Lung (tissue), 12 donors: Measurements from ENCODE around the gene KLK11. TPM values are rescaled to one million over a fixed set of nuclear protein-coding genes. Genes with fewer than 3 reads are reported as not detected.

Experiments used
- ATAC-seq: fragments of 200-7000 bp; cut with Tn5 transposase; one replicate; pipeline ENCODE4 v1.9.1; 2020; ENCODE audit warnings: moderate number of reproducible peaks; ENCODE audit not compliant: insufficient read depth, low FRiP score
- DNase-seq, 3 donors: peaks; one replicate each; pipeline ENCODE4 v3.0.0-alpha.2; 2013 to 2017
- H3K27ac ChIP-seq, 2 donors: one replicate each; pipeline ENCODE4 v1.5.1; 2013; ENCODE audit warnings: mild to moderate bottlenecking in 2 of 2, moderate library complexity in 2 of 2, control low read depth in 1 of 2, inconsistent platforms in 1 of 2, low read depth in 1 of 2, low read length in 1 of 2
- H3K27me3 ChIP-seq, 3 donors: one replicate each; pipeline ENCODE4 v1.5.1; 2013; ENCODE audit warnings: low read length in 2 of 3; ENCODE audit not compliant: control insufficient read depth in 3 of 3, insufficient read depth in 3 of 3
- H3K36me3 ChIP-seq, 4 donors: one replicate each; pipeline ENCODE4 v1.5.1; 2013; ENCODE audit warnings: low read length in 4 of 4, mild to moderate bottlenecking in 1 of 4, moderate library complexity in 1 of 4; ENCODE audit not compliant: control insufficient read depth in 4 of 4, insufficient read depth in 4 of 4
- H3K4me1 ChIP-seq, 5 donors: one replicate each; pipeline ENCODE4 v1.5.1; 2013; ENCODE audit warnings: low read length in 5 of 5, mild to moderate bottlenecking in 2 of 5, moderate library complexity in 1 of 5; ENCODE audit not compliant: control insufficient read depth in 5 of 5, insufficient read depth in 5 of 5
- H3K4me3 ChIP-seq: one replicate; pipeline ENCODE4 v1.5.1; 2013; ENCODE audit warnings: mild to moderate bottlenecking, control low read depth, moderate library complexity
- H3K9ac ChIP-seq, 2 donors: one replicate each; pipeline ENCODE4 v1.5.1; 2013; ENCODE audit warnings: low read length in 2 of 2, control low read depth in 1 of 2; ENCODE audit not compliant: insufficient read depth in 1 of 2
- H3K9me3 ChIP-seq, 4 donors: one replicate each; pipeline ENCODE4 v1.5.1; 2013; ENCODE audit warnings: low read length in 3 of 4, mild to moderate bottlenecking in 1 of 4, moderate library complexity in 1 of 4; ENCODE audit not compliant: control insufficient read depth in 4 of 4, insufficient read depth in 3 of 4
- WGBS, 2 donors: extraction: QIAGEN DNeasy Blood & Tissue Kit; methylation state at CpG; one replicate each; pipeline ENCODE4 v1.1.7; 2013; 5-methylcytosine and 5-hydroxymethylcytosine counted together
- polyA plus RNA-seq, 2 donors: library from polyadenylated mRNA; stranded (reverse); fragments of 200-250 nt; gene quantifications; one replicate each; pipeline ENCODE4 v1.2.1, GENCODE V29; 2013
- total RNA-seq, 2 donors: library from RNA; depleted of rRNA in 1 of 2; stranded (reverse); fragments of >200 nt in 1 of 2; gene quantifications; one replicate each; pipeline ENCODE4 v1.2.1, GENCODE V29; 2014 to 2021
- TF ChIP-seq, protein P1 (sequence below): IDR thresholded peaks from 2 replicates; pipeline ENCODE4 v1.5.1; 2012; ENCODE audit warnings: mild to moderate bottlenecking; ENCODE audit errors: control extremely low read depth, extremely low read depth
- donor health status: control.
- donor health status: control.
- donor health status: Bipolar disorder and iron deficiency.
- donor health status: healthy.
- donor health status: DM: yes; HTN: yes; CAD: no.

The KLK11 gene
- total and polyA plus RNA-seq, 4 donors: 14.1 to 38.6 (median 19.5) TPM

DNA sequence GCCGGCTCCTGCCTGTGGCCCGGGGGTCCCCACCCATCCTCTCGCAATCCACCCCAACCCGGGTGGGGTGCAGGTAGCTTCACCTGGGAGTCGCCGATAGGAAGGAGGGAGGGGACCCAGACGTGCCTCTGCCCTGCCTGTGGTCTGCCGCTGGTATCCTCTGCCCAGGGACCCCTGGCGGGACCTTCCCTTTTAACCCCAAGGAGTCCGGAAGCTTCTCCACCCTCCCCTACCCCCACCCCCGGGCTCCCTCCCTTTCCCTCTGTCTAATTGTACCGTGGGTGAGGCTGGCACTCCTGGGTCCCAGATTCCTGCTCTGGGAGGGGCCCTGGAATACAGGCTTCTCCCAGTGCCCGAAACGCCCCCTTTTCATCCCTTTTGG lies 6.9 kb downstream of the KLK11 start, which contains the start of gene KLK10:
Gene KLK10 (minus strand): TSS at position 166 of the 382 bp plus-strand sequence. CDS start 579 bp downstream, outside the sequence.
- WGBS, 2 donors: 3 to 6% methylated on average over 9 to 14 of the region's 14 CpGs
- no peak within 1 kb of the TSS for H3K27ac ChIP-seq
- H3K27me3 ChIP-seq: peaks cover 2 to 40% (median 36%) of the 10 kb centered on the region in 3 donors
- no peak for DNase-seq
- no peak for ATAC-seq
- H3K4me3 ChIP-seq: no peak within 1 kb of the TSS
- H3K4me1 ChIP-seq: peaks cover 0 to 10% (median 0%) of the 10 kb centered on the region in 5 donors
- TF ChIP-seq, protein P1, sequence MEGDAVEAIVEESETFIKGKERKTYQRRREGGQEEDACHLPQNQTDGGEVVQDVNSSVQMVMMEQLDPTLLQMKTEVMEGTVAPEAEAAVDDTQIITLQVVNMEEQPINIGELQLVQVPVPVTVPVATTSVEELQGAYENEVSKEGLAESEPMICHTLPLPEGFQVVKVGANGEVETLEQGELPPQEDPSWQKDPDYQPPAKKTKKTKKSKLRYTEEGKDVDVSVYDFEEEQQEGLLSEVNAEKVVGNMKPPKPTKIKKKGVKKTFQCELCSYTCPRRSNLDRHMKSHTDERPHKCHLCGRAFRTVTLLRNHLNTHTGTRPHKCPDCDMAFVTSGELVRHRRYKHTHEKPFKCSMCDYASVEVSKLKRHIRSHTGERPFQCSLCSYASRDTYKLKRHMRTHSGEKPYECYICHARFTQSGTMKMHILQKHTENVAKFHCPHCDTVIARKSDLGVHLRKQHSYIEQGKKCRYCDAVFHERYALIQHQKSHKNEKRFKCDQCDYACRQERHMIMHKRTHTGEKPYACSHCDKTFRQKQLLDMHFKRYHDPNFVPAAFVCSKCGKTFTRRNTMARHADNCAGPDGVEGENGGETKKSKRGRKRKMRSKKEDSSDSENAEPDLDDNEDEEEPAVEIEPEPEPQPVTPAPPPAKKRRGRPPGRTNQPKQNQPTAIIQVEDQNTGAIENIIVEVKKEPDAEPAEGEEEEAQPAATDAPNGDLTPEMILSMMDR: no peak
- H3K9me3 ChIP-seq: peaks cover 0 to 6% (median 0%) of the 10 kb centered on the region in 4 donors
- no peak within 1 kb of the TSS for H3K9ac ChIP-seq
- H3K36me3 ChIP-seq: no peaks in the 10 kb centered on the region

DNA sequence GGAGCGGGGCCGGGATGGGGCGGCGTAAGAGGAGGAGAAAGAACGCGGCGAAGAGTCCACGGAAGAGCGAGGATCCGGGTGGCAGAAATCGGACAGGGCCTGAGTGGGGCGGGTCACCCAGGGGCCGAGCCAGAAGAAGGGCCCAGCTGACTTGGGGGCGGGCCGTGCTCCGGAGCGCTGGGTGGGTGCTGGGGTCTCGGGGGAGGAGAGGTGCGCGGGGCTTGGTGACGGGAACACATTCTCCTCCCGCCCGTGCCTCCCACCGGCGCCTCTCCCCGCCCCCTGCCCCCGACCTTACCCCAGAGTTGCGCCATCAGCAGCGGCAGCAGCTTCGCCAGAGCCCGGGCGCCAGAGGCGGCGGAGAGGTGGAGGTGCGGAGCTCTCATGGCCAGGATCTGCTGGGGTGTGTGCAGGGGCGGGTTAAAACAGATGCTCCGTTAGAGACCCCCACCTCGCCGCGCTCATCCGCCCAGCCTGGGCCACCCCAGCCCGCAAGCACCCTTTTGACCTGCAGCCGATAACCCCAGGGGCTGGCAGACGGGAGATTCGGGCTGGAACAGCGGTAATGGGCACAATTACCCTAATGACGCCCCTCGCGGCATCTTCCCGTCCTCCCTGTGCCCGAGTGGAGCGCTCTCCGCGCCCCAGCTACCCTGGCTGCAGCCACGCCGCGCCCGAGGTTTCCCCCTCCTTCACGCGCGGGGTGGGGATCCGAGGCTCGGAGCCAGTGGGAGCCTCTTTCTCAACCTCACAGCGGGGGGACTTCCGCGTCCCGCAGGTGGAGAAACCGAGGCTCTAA lies 7.5 kb downstream of the KLK11 start:
- 1 to 3% methylated on average over 64 to 68 of the region's 68 CpGs for WGBS, 2 donors
- H3K27ac ChIP-seq: no peak overlapping the region

DNA sequence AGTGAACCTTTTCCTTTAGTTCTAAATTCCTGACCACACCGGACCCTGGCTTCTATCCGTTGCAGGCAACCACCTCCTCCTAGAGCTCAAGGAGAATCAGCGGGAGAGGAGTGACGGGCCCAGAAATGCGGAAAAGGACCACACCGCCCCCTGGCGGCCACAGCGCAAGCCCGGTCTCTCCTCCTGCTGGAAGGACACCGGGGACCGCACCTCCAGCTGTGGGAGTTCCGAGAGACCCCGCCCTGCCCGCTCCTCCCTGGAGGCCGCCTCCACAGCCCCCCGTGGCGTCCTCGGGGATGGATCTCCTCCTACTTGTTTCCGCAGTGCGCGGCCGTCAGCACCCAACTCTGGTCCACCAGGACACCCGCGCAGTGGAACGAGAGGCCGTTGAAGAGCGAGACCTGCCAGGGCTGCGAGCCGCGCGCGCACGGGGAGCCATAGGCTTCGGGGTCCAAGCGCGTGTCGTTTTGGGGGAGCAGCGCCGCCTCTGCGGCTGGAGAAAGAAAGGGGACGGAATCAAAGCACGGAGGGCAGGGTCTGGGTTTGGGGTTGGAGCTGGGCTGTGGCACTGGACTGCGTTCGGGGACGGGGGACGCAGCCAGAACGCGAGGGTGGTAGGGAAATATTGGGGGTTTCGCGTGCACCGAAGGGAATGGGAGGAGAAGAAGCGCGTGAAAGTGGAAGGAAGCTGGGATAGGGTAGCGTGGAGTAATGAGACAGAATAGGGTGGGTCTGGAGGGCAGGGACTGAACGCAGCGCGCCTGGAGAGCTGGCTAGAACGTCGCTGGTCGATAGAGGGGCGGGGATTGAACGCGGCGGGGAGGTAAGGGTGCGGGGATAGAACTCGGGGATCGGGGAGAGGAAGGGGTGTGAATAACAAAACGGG lies 9.4 kb downstream of the KLK11 start:
- ATAC-seq: peak; percentile 38
- H3K27me3 ChIP-seq: peaks cover 2 to 53% (median 36%) of the 10 kb centered on the region in 3 donors
- peaks cover 0 to 10% (median 0%) of the 10 kb centered on the region in 5 donors for H3K4me1 ChIP-seq
- DNase-seq: peak; percentile 37 to 48 (median 43)
- WGBS, 2 donors: 2% methylated on average over 67 to 68 of the region's 68 CpGs
- no peak overlapping the region for H3K4me3 ChIP-seq
- TF ChIP-seq, protein P1: no peak
- no peaks in the 10 kb centered on the region for H3K36me3 ChIP-seq
- no peak overlapping the region for H3K9ac ChIP-seq
- H3K9me3 ChIP-seq: peaks cover 0 to 3% (median 0%) of the 10 kb centered on the region in 4 donors
- H3K27ac ChIP-seq: no peak overlapping the region

More for the DNA sequence above, 7.5 kb downstream of the KLK11 start:
- Histone ChIP-seq H3K27me3 (peaks cover 2 to 41% (median 36%) of the 10 kb centered on the region in 3 donors), H3K9me3 (peaks cover 0 to 6% (median 0%) of the 10 kb centered on the region in 4 donors), H3K9ac (no peak overlapping the region), H3K4me1 (peaks cover 0 to 10% (median 0%) of the 10 kb centered on the region in 5 donors), H3K36me3 (no peaks in the 10 kb centered on the region), H3K4me3 (no peak overlapping the region)
- ATAC-seq (peak; percentile 49), DNase-seq (peak; percentile 11 to 44 (median 11))
- TF ChIP-seq, protein P1: no peak
